ENCODE data around the gene MICAL3.

DNA sequence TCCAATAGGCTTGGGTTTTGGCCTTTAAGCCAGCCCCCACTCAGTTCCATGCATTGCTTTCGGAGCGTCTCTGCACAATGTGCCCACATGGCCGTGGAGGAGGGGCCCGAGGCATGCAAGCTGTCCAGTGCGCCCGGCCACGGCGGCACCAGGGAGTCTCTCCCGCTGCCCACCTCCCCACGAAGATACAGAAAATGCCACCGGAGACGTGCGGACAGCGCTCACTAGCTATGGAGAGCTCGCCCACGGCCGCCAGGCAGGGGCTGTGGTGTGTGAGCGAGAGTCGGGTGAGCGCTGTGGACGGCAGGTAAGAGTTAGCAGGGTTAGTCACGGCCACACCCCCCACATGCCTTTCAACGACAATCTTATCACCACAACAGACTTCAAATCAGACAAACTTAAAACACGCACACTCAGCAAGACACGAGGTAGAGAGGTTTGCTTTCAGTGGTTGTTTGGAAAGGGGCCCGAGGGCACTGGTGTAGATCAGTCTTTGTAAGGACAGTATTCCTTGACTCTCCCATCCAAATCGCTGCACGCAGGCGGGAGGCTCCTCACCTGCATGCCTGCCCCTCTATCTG is 231.4 kb downstream of the MICAL3 start:
- TF ChIP-seq, protein P1, sequence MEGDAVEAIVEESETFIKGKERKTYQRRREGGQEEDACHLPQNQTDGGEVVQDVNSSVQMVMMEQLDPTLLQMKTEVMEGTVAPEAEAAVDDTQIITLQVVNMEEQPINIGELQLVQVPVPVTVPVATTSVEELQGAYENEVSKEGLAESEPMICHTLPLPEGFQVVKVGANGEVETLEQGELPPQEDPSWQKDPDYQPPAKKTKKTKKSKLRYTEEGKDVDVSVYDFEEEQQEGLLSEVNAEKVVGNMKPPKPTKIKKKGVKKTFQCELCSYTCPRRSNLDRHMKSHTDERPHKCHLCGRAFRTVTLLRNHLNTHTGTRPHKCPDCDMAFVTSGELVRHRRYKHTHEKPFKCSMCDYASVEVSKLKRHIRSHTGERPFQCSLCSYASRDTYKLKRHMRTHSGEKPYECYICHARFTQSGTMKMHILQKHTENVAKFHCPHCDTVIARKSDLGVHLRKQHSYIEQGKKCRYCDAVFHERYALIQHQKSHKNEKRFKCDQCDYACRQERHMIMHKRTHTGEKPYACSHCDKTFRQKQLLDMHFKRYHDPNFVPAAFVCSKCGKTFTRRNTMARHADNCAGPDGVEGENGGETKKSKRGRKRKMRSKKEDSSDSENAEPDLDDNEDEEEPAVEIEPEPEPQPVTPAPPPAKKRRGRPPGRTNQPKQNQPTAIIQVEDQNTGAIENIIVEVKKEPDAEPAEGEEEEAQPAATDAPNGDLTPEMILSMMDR (IDR thresholded peaks at IDR 0.05; ENCODE audit: poor library complexity, severe bottlenecking), result no peak
- TF ChIP-seq EP300 (conservative IDR thresholded peaks at IDR 0.05; ENCODE audit: poor library complexity, severe bottlenecking) (no peak), POLR2AphosphoS5 (IDR thresholded peaks at IDR 0.05) (no peak), EZH2 (IDR thresholded peaks at IDR 0.05; ENCODE audit: borderline replicate concordance, insufficient read depth, low read length, poor library complexity, severe bottlenecking) (no peak), TAF1 (IDR thresholded peaks at IDR 0.05; ENCODE audit: low read depth) (no peak), RAD21 (conservative IDR thresholded peaks at IDR 0.05) (no peak), SMC3 (conservative IDR thresholded peaks at IDR 0.05; ENCODE audit: poor library complexity) (no peak), MXI1 (conservative IDR thresholded peaks at IDR 0.05; ENCODE audit: poor library complexity, severe bottlenecking) (no peak)
- TF ChIP-seq, protein P2, sequence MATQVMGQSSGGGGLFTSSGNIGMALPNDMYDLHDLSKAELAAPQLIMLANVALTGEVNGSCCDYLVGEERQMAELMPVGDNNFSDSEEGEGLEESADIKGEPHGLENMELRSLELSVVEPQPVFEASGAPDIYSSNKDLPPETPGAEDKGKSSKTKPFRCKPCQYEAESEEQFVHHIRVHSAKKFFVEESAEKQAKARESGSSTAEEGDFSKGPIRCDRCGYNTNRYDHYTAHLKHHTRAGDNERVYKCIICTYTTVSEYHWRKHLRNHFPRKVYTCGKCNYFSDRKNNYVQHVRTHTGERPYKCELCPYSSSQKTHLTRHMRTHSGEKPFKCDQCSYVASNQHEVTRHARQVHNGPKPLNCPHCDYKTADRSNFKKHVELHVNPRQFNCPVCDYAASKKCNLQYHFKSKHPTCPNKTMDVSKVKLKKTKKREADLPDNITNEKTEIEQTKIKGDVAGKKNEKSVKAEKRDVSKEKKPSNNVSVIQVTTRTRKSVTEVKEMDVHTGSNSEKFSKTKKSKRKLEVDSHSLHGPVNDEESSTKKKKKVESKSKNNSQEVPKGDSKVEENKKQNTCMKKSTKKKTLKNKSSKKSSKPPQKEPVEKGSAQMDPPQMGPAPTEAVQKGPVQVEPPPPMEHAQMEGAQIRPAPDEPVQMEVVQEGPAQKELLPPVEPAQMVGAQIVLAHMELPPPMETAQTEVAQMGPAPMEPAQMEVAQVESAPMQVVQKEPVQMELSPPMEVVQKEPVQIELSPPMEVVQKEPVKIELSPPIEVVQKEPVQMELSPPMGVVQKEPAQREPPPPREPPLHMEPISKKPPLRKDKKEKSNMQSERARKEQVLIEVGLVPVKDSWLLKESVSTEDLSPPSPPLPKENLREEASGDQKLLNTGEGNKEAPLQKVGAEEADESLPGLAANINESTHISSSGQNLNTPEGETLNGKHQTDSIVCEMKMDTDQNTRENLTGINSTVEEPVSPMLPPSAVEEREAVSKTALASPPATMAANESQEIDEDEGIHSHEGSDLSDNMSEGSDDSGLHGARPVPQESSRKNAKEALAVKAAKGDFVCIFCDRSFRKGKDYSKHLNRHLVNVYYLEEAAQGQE (IDR thresholded peaks at IDR 0.05; ENCODE audit: borderline replicate concordance), result no peak

Data from neural cell (in vitro differentiated cells).